ENCODE measurements around the gene IPO4. TPM values are rescaled to one million over a fixed set of nuclear protein-coding genes. Genes with fewer than 3 reads are reported as not detected.

IPO4 gene
- total and polyA plus RNA-seq, 2 of the 13 experiments (the other 11 are each of a cell fraction or from before 2014, with no cell fraction given), result 39.0 to 179 TPM

GRCh38 chr14:24160850-24161804 lies 27.5 kb downstream of the IPO4 start, which contains the start of gene IRF9 (continued):
- TF ChIP-seq, protein P1, sequence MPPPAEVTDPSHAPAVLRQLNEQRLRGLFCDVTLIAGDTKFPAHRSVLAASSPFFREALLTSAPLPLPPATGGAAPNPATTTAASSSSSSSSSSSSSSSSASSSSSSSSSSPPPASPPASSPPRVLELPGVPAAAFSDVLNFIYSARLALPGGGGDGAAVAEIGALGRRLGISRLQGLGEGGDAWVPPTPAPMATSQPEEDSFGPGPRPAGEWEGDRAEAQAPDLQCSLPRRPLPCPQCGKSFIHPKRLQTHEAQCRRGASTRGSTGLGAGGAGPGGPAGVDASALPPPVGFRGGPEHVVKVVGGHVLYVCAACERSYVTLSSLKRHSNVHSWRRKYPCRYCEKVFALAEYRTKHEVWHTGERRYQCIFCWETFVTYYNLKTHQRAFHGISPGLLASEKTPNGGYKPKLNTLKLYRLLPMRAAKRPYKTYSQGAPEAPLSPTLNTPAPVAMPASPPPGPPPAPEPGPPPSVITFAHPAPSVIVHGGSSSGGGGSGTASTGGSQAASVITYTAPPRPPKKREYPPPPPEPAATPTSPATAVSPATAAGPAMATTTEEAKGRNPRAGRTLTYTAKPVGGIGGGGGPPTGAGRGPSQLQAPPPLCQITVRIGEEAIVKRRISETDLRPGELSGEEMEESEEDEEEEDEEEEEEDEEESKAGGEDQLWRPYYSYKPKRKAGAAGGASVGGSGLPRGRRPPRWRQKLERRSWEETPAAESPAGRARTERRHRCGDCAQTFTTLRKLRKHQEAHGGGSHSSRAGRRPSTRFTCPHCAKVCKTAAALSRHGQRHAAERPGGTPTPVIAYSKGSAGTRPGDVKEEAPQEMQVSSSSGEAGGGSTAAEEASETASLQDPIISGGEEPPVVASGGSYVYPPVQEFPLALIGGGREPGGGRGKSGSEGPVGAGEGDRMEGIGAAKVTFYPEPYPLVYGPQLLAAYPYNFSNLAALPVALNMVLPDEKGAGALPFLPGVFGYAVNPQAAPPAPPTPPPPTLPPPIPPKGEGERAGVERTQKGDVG (CRISPR knock-in tag; IDR thresholded peaks at IDR 0.05; ENCODE audit: borderline replicate concordance), result peak; percentile 98; the same call in 1 of the 2 replicates
- peak; percentile 96 for TF ChIP-seq NAIF1 (CRISPR knock-in tag; IDR thresholded peaks at IDR 0.05; ENCODE audit: borderline replicate concordance)
- TF ChIP-seq, protein P2, sequence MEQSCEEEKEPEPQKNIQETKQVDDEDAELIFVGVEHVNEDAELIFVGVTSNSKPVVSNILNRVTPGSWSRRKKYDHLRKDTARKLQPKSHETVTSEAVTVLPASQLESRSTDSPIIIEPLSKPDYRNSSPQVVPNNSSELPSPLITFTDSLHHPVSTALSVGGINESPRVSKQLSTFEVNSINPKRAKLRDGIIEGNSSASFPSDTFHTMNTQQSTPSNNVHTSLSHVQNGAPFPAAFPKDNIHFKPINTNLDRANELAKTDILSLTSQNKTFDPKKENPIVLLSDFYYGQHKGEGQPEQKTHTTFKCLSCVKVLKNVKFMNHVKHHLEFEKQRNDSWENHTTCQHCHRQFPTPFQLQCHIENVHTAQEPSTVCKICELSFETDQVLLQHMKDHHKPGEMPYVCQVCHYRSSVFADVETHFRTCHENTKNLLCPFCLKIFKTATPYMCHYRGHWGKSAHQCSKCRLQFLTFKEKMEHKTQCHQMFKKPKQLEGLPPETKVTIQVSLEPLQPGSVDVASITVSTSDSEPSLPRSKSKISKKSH (CRISPR knock-in tag; IDR thresholded peaks at IDR 0.05; ENCODE audit: borderline replicate concordance), result peak; percentile 88
- TF ChIP-seq, protein P3, sequence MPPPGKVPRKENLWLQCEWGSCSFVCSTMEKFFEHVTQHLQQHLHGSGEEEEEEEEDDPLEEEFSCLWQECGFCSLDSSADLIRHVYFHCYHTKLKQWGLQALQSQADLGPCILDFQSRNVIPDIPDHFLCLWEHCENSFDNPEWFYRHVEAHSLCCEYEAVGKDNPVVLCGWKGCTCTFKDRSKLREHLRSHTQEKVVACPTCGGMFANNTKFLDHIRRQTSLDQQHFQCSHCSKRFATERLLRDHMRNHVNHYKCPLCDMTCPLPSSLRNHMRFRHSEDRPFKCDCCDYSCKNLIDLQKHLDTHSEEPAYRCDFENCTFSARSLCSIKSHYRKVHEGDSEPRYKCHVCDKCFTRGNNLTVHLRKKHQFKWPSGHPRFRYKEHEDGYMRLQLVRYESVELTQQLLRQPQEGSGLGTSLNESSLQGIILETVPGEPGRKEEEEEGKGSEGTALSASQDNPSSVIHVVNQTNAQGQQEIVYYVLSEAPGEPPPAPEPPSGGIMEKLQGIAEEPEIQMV (CRISPR knock-in tag; IDR thresholded peaks at IDR 0.05; ENCODE audit: low read depth), result no peak
- TF ChIP-seq CEBPB (IDR thresholded peaks at IDR 0.05; ENCODE audit: borderline replicate concordance, low read depth, low read length), result no peak; the same call in 1 of the 2 replicates
- peak; percentile 99 for TF ChIP-seq ZFP1 (CRISPR knock-in tag; IDR thresholded peaks at IDR 0.05)
- TF ChIP-seq MBD4 (IDR thresholded peaks at IDR 0.05; ENCODE audit: borderline replicate concordance, low read length), result no peak
- peak; percentile 68; the same call in 1 of the 2 replicates for TF ChIP-seq ZNF879 (CRISPR knock-in tag; IDR thresholded peaks at IDR 0.05)
- TF ChIP-seq, protein P4, sequence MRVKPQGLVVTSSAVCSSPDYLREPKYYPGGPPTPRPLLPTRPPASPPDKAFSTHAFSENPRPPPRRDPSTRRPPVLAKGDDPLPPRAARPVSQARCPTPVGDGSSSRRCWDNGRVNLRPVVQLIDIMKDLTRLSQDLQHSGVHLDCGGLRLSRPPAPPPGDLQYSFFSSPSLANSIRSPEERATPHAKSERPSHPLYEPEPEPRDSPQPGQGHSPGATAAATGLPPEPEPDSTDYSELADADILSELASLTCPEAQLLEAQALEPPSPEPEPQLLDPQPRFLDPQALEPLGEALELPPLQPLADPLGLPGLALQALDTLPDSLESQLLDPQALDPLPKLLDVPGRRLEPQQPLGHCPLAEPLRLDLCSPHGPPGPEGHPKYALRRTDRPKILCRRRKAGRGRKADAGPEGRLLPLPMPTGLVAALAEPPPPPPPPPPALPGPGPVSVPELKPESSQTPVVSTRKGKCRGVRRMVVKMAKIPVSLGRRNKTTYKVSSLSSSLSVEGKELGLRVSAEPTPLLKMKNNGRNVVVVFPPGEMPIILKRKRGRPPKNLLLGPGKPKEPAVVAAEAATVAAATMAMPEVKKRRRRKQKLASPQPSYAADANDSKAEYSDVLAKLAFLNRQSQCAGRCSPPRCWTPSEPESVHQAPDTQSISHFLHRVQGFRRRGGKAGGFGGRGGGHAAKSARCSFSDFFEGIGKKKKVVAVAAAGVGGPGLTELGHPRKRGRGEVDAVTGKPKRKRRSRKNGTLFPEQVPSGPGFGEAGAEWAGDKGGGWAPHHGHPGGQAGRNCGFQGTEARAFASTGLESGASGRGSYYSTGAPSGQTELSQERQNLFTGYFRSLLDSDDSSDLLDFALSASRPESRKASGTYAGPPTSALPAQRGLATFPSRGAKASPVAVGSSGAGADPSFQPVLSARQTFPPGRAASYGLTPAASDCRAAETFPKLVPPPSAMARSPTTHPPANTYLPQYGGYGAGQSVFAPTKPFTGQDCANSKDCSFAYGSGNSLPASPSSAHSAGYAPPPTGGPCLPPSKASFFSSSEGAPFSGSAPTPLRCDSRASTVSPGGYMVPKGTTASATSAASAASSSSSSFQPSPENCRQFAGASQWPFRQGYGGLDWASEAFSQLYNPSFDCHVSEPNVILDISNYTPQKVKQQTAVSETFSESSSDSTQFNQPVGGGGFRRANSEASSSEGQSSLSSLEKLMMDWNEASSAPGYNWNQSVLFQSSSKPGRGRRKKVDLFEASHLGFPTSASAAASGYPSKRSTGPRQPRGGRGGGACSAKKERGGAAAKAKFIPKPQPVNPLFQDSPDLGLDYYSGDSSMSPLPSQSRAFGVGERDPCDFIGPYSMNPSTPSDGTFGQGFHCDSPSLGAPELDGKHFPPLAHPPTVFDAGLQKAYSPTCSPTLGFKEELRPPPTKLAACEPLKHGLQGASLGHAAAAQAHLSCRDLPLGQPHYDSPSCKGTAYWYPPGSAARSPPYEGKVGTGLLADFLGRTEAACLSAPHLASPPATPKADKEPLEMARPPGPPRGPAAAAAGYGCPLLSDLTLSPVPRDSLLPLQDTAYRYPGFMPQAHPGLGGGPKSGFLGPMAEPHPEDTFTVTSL (CRISPR knock-in tag; IDR thresholded peaks at IDR 0.05; ENCODE audit: borderline replicate concordance), result peak; percentile 82
- peak; percentile 23; the same call in 1 of the 2 replicates for TF ChIP-seq ZNF362 (CRISPR knock-in tag; IDR thresholded peaks at IDR 0.05; ENCODE audit: borderline replicate concordance)
- TF ChIP-seq ZNF431 (CRISPR knock-in tag; IDR thresholded peaks at IDR 0.05; ENCODE audit: borderline replicate concordance, low read depth), result peak; percentile 92; the same call in 1 of the 2 replicates
- TF ChIP-seq ARNTL (CRISPR knock-in tag; IDR thresholded peaks at IDR 0.05), result peak; percentile 94
- TF ChIP-seq CREBL2 (CRISPR knock-in tag; IDR thresholded peaks at IDR 0.05; ENCODE audit: borderline replicate concordance), result peak; percentile 98

Data from HepG2 (cell line).